Neural progenitor cell (in vitro differentiated cells): ENCODE results near the gene ZFTA. TPM values are rescaled to one million over a fixed set of nuclear protein-coding genes. Genes with fewer than 3 reads are reported as not detected.

Source experiments
- DNase-seq: peaks from one replicate; pipeline ENCODE4 v3.0.0-alpha.2; 2016; ENCODE audit warnings: low spot score
- H2AFZ ChIP-seq: fragments of 200-600 bp; sonication (generic); replicated peaks from 2 replicates; pipeline ENCODE4 v1.6.1; 2016; ENCODE audit warnings: antibody characterized with exemption
- H3F3A ChIP-seq: fragments of 200-600 bp; sonication (generic); 2 replicates; pipeline ENCODE4 v1.6.1; 2016; ENCODE audit warnings: antibody characterized with exemption, low read depth
- H3K27ac ChIP-seq: fragments of 200-600 bp; sonication (generic); 2 replicates; pipeline ENCODE4 v1.5.1; 2016; ENCODE audit warnings: mild to moderate bottlenecking
- H3K27me3 ChIP-seq: fragments of 200-600 bp; sonication (generic); 2 replicates; pipeline ENCODE4 v1.6.1; 2016; ENCODE audit warnings: mild to moderate bottlenecking, moderate library complexity
- H3K36me3 ChIP-seq: fragments of 200-600 bp; sonication (generic); 2 replicates; pipeline ENCODE4 v1.5.1; 2016
- H3K4me1 ChIP-seq: fragments of 200-600 bp; sonication (generic); 2 replicates; pipeline ENCODE4 v1.6.1; 2016; ENCODE audit warnings: mixed run types
- H3K4me2 ChIP-seq: fragments of 200-600 bp; sonication (generic); 2 replicates; pipeline ENCODE4 v1.6.1; 2016
- H3K4me3 ChIP-seq: fragments of 200-600 bp; sonication (generic); 2 replicates; pipeline ENCODE4 v1.5.1; 2016
- H3K79me2 ChIP-seq: fragments of 200-600 bp; sonication (generic); 2 replicates; pipeline ENCODE4 v1.6.1; 2016; ENCODE audit warnings: low read depth
- H3K9ac ChIP-seq: fragments of 200-600 bp; sonication (generic); 2 replicates; pipeline ENCODE4 v1.6.1; 2016
- H3K9me3 ChIP-seq: fragments of 200-600 bp; sonication (generic); 2 replicates; pipeline ENCODE4 v1.5.1; 2016; ENCODE audit warnings: low read depth
- H4K20me1 ChIP-seq: fragments of 200-600 bp; sonication (generic); 2 replicates; pipeline ENCODE4 v1.6.1; 2016; ENCODE audit warnings: low read depth
- H3K27ac Mint-ChIP-seq: 3 replicates; pipeline ENCODE4 v1.8.0; 2021; ENCODE audit warnings: mixed read lengths
- H3K27me3 Mint-ChIP-seq: 2 replicates; pipeline ENCODE4 v1.8.0; 2022; ENCODE audit warnings: low read depth, mild to moderate bottlenecking, inconsistent platforms, moderate library complexity, mixed read lengths; ENCODE audit not compliant: insufficient read depth
- H3K36me3 Mint-ChIP-seq: 3 replicates; pipeline ENCODE4 v1.8.0; 2021; ENCODE audit warnings: mixed read lengths
- H3K4me1 Mint-ChIP-seq: 3 replicates; pipeline ENCODE4 v1.8.0; 2021; ENCODE audit warnings: mixed read lengths
- H3K4me3 Mint-ChIP-seq: 3 replicates; pipeline ENCODE4 v1.8.0; 2021; ENCODE audit warnings: mild to moderate bottlenecking, moderate library complexity, mixed read lengths
- H3K9me3 Mint-ChIP-seq: 3 replicates; pipeline ENCODE4 v1.8.0; 2020; ENCODE audit warnings: mixed read lengths
- EZH2 ChIP-seq: fragments of 200-600 bp; sonication (generic); IDR thresholded peaks from 2 replicates; pipeline ENCODE4 v1.6.1; 2017; ENCODE audit warnings: antibody characterized with exemption, mild to moderate bottlenecking, moderate library complexity
- EZH2phosphoT487 ChIP-seq: fragments of 200-600 bp; sonication (generic); IDR thresholded peaks from 2 replicates; pipeline ENCODE4 v1.6.1; 2017; ENCODE audit warnings: antibody characterized with exemption
- total RNA-seq: library from RNA; depleted of rRNA; stranded (reverse); fragments of >200 nt; gene quantifications from 2 replicates; pipeline ENCODE4 v1.2.3, GENCODE V29; 2015; ENCODE audit warnings: low replicate concordance
- TF ChIP-seq, protein P1 (sequence below): fragments of 200-600 bp; sonication (generic); IDR thresholded peaks from 2 replicates; pipeline ENCODE4 v1.5.1; 2017; ENCODE audit warnings: antibody characterized with exemption, mild to moderate bottlenecking

Gene ZFTA
- total RNA-seq, 1 donor from 2014 or later, result 22.5 TPM

DNA sequence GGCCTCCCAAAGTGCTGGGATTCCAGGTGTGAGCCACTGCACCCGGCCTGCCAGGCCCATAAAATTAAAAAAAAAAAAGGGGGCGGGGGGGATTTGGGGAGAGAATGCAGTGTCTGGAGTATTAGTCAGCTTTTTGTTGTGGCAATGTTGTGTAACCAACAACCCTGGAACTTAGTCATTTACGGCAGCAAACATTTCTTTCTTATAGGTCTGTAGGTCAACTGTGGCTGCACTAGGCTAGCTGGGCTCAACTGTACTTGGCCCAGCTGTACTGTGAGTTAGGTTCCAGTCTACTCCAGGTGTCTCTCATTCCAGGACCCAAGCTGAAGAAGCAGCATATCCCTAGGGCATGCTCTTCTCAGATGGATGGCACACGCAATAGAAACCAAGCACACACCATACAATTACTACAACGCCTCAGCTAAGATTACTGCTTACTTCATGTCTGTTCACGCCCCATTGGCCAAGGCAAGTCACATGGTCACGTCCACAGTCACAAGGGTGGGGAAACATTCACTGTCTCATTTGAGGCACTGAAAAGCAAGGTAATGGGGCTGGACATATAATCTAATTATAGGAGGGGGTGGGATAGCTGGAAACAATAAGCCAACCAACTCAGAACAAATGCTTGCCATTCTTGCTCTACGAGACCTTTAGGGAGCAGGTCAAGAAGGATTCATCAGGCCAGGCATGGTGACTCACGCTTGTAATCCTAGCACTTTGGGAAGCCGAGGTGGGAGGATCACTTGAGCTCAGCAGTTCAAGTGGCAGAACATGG lies 34.3 kb upstream of the ZFTA start:
- TF ChIP-seq EZH2phosphoT487 (no peak), EZH2 (no peak)
- TF ChIP-seq, protein P1, sequence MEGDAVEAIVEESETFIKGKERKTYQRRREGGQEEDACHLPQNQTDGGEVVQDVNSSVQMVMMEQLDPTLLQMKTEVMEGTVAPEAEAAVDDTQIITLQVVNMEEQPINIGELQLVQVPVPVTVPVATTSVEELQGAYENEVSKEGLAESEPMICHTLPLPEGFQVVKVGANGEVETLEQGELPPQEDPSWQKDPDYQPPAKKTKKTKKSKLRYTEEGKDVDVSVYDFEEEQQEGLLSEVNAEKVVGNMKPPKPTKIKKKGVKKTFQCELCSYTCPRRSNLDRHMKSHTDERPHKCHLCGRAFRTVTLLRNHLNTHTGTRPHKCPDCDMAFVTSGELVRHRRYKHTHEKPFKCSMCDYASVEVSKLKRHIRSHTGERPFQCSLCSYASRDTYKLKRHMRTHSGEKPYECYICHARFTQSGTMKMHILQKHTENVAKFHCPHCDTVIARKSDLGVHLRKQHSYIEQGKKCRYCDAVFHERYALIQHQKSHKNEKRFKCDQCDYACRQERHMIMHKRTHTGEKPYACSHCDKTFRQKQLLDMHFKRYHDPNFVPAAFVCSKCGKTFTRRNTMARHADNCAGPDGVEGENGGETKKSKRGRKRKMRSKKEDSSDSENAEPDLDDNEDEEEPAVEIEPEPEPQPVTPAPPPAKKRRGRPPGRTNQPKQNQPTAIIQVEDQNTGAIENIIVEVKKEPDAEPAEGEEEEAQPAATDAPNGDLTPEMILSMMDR, result no peak
- no peak overlapping the region for H3K9ac ChIP-seq
- Mint-ChIP-seq H3K27ac (no peak overlapping the region), H3K4me1 (peaks cover 6% of the 10 kb centered on the region), H3K27me3 (peaks cover 3% of the 10 kb centered on the region), H3K4me3 (no peak overlapping the region), H3K36me3 (peaks cover 6% of the 10 kb centered on the region), H3K9me3 (peaks cover 4% of the 10 kb centered on the region)
- no peaks in the 10 kb centered on the region for H3K27me3 ChIP-seq
- H3K4me3 ChIP-seq, result no peak overlapping the region
- no peaks in the 10 kb centered on the region for H3K9me3 ChIP-seq
- H3K79me2 ChIP-seq, result no peaks in the 10 kb centered on the region
- no peaks in the 10 kb centered on the region for H3K36me3 ChIP-seq
- no peak overlapping the region for H3K4me2 ChIP-seq
- H3K4me1 ChIP-seq, result no peaks in the 10 kb centered on the region
- no peak overlapping the region for H2AFZ ChIP-seq
- H3K27ac ChIP-seq, result no peak overlapping the region
- DNase-seq, result no peak
- H3F3A ChIP-seq, result no peaks in the 10 kb centered on the region
- H4K20me1 ChIP-seq, result no peaks in the 10 kb centered on the region

DNA sequence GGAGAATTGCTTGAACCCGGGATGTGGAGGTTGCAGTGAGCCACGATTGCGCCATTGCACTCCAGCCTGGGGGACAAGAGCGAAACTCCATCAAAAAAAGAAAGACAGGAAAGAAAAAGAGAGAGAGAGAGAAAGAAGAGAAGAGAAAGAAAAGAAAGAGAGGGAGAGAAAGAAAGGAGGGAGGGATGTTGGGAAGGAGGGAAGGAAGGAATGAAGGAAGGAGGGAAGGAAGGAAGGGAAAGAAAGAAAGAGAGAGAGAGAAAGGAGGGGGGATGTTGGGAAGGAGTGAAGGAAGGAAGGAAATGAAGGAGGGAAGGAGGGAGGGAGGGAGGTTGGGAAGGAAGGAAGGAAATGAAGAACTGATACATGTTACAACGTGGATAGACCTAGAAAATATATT lies 32.3 kb upstream of the ZFTA start:
- Histone ChIP-seq H3K4me1 (no peaks in the 10 kb centered on the region), H3K36me3 (no peaks in the 10 kb centered on the region), H3K27ac (no peak overlapping the region), H3K9me3 (no peaks in the 10 kb centered on the region), H3K27me3 (no peaks in the 10 kb centered on the region), H3K79me2 (no peaks in the 10 kb centered on the region), H3K9ac (no peak overlapping the region), H2AFZ (no peak overlapping the region), H4K20me1 (no peaks in the 10 kb centered on the region), H3F3A (no peaks in the 10 kb centered on the region), H3K4me2 (no peak overlapping the region), H3K4me3 (no peak overlapping the region)
- Mint-ChIP-seq H3K9me3 (peaks cover 7% of the 10 kb centered on the region), H3K27ac (no peak overlapping the region), H3K36me3 (peaks cover 9% of the 10 kb centered on the region), H3K4me1 (peaks cover 6% of the 10 kb centered on the region), H3K4me3 (no peak overlapping the region), H3K27me3 (peaks cover 6% of the 10 kb centered on the region)
- no peak for DNase-seq
- no peak for TF ChIP-seq EZH2
- no peak for TF ChIP-seq EZH2phosphoT487
- TF ChIP-seq, protein P1, result no peak

DNA sequence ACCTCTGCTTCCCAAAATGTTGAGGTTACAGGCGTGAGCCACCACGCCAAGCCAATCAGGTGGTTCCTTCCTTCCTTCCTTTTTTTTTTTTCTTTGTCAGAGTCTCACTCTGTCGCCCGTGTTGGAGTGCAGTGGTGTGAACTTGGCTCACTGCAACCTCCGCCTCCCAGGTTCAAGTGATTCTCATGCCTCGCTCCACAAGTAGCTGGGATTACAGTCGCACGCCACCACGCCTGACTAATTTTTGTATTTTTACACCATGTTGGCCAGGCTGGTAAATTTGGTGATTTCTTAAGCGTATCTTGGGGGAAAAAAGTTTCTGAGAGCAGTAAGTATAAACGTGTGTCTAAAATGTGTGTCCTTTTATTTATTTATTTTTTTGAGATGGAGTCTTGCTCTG lies 26.5 kb upstream of the ZFTA start:
- no peaks in the 10 kb centered on the region for H3K36me3 ChIP-seq
- peaks cover 8% of the 10 kb centered on the region for H3K4me1 ChIP-seq
- no peaks in the 10 kb centered on the region for H3K9me3 ChIP-seq
- no peak overlapping the region for H3K27ac Mint-ChIP-seq
- TF ChIP-seq, protein P1, result no peak
- TF ChIP-seq EZH2phosphoT487, result no peak
- TF ChIP-seq EZH2, result no peak
- peaks cover 5% of the 10 kb centered on the region for H3K36me3 Mint-ChIP-seq
- H3K4me3 ChIP-seq, result no peak overlapping the region
- H3K9ac ChIP-seq, result no peak overlapping the region
- H3K4me1 Mint-ChIP-seq, result no peaks in the 10 kb centered on the region
- no peak overlapping the region for H3K4me3 Mint-ChIP-seq
- peaks cover 6% of the 10 kb centered on the region for H3F3A ChIP-seq
- DNase-seq, result no peak
- no peak overlapping the region for H2AFZ ChIP-seq
- H3K4me2 ChIP-seq, result no peak overlapping the region
- H3K9me3 Mint-ChIP-seq, result peaks cover 11% of the 10 kb centered on the region
- H4K20me1 ChIP-seq, result no peaks in the 10 kb centered on the region
- peaks cover 3% of the 10 kb centered on the region for H3K27me3 Mint-ChIP-seq
- H3K27ac ChIP-seq, result no peak overlapping the region
- H3K79me2 ChIP-seq, result no peaks in the 10 kb centered on the region
- no peaks in the 10 kb centered on the region for H3K27me3 ChIP-seq
